GM23338 (cell line): ENCODE results near the gene ZBTB5. TPM values are rescaled to one million over a fixed set of nuclear protein-coding genes. Genes with fewer than 3 reads are reported as not detected.

Experiments used
- ATAC-seq: fragments of 200-7000 bp; cut with Tn5 transposase; 3 replicates; pipeline ENCODE4 v1.9.1; 2020
- DNase-seq: peaks from one replicate; pipeline ENCODE4 v3.0.0-alpha.2; 2015; ENCODE audit warnings: low spot score
- H2AFZ ChIP-seq: fragments of 200-600 bp; sonication (generic); 2 replicates; pipeline ENCODE4 v1.8.0; 2016; ENCODE audit warnings: antibody characterized with exemption, mild to moderate bottlenecking, moderate library complexity
- H3F3A ChIP-seq: fragments of 200-600 bp; sonication (generic); replicated peaks from 2 replicates; pipeline ENCODE4 v1.8.0; 2017; ENCODE audit warnings: antibody characterized with exemption, mixed run types, low read depth
- H3K27ac ChIP-seq: fragments of 200-600 bp; sonication (generic); 2 replicates; pipeline ENCODE4 v1.6.1; 2016; ENCODE audit warnings: low read depth
- H3K27me3 ChIP-seq: fragments of 200-600 bp; sonication (generic); 2 replicates; pipeline ENCODE4 v1.8.0; 2016; ENCODE audit warnings: mild to moderate bottlenecking, mixed run types, moderate library complexity; ENCODE audit not compliant: insufficient read depth
- H3K36me3 ChIP-seq: fragments of 200-600 bp; sonication (generic); 2 replicates; pipeline ENCODE4 v1.8.0; 2016; ENCODE audit warnings: mild to moderate bottlenecking; ENCODE audit not compliant: insufficient read depth
- H3K4me1 ChIP-seq: fragments of 200-600 bp; sonication (generic); 2 replicates; pipeline ENCODE4 v1.8.0; 2016; ENCODE audit warnings: mild to moderate bottlenecking, moderate library complexity; ENCODE audit not compliant: insufficient read depth
- H3K4me2 ChIP-seq: fragments of 200-600 bp; sonication (generic); 2 replicates; pipeline ENCODE4 v1.7.1; 2017; ENCODE audit warnings: mixed run types
- H3K4me3 ChIP-seq: fragments of 200-600 bp; sonication (generic); 2 replicates; pipeline ENCODE4 v1.6.1; 2016; ENCODE audit warnings: mixed run types
- H3K79me2 ChIP-seq: fragments of 200-600 bp; sonication (generic); replicated peaks from 2 replicates; pipeline ENCODE4 v1.8.0; 2017; ENCODE audit warnings: mild to moderate bottlenecking; ENCODE audit not compliant: insufficient read depth
- H3K9me2 ChIP-seq: fragments of 200-600 bp; sonication (generic); 2 replicates; pipeline ENCODE4 v1.8.0; 2017; ENCODE audit not compliant: insufficient read depth
- H4K20me1 ChIP-seq: fragments of 200-600 bp; sonication (generic); replicated peaks from 2 replicates; pipeline ENCODE4 v1.8.0; 2017; ENCODE audit warnings: mild to moderate bottlenecking; ENCODE audit not compliant: insufficient read depth
- H3K27ac Mint-ChIP-seq: 2 replicates; pipeline ENCODE4 v1.8.0; 2020; ENCODE audit warnings: inconsistent platforms, mild to moderate bottlenecking, moderate library complexity, mixed read lengths
- H3K27me3 Mint-ChIP-seq: 3 replicates; pipeline ENCODE4 v1.8.0; 2022; ENCODE audit warnings: low read depth, mild to moderate bottlenecking, moderate library complexity, mixed read lengths, inconsistent platforms; ENCODE audit not compliant: insufficient read depth, poor library complexity
- H3K36me3 Mint-ChIP-seq: 3 replicates; pipeline ENCODE4 v1.8.0; 2021; ENCODE audit warnings: low read depth, mild to moderate bottlenecking, inconsistent platforms, moderate library complexity, mixed read lengths
- H3K4me1 Mint-ChIP-seq: 3 replicates; pipeline ENCODE4 v1.8.0; 2020; ENCODE audit warnings: mild to moderate bottlenecking, inconsistent platforms, mixed read lengths
- H3K4me3 Mint-ChIP-seq: 3 replicates; pipeline ENCODE4 v1.8.0; 2021; ENCODE audit warnings: moderate library complexity, mild to moderate bottlenecking, inconsistent platforms, mixed read lengths
- H3K9me3 Mint-ChIP-seq: 3 replicates; pipeline ENCODE4 v1.8.0; 2020; ENCODE audit warnings: moderate library complexity, mild to moderate bottlenecking, inconsistent platforms, mixed read lengths
- CREB1 ChIP-seq: fragments of 250-450 bp; sonication (Bioruptor Pico); IDR thresholded peaks from 2 replicates; pipeline ENCODE4 v1.5.0; 2020; ENCODE audit warnings: low read depth, mild to moderate bottlenecking, moderate library complexity
- CTCF ChIP-seq, 2 experiments: fragments of 200-600 bp in 1 of 2; sonication (generic) in 1 of 2; conservative IDR thresholded peaks; 2 replicates each; pipeline versions ENCODE4 v1.5.1 to v1.6.1; 2016 to 2017; ENCODE audit warnings: antibody characterized with exemption in 2 of 2, low read depth in 2 of 2, mild to moderate bottlenecking in 2 of 2, moderate library complexity in 1 of 2
- ETS1 ChIP-seq: IDR thresholded peaks from 2 replicates; pipeline ENCODE4 v1.6.1; 2016; ENCODE audit warnings: antibody characterized with exemption
- EZH2 ChIP-seq: fragments of 200-600 bp; sonication (generic); IDR thresholded peaks from one replicate; pipeline ENCODE4 v1.8.0; 2017; ENCODE audit warnings: antibody characterized with exemption, mild to moderate bottlenecking, low read depth; ENCODE audit not compliant: unreplicated experiment
- EZH2phosphoT487 ChIP-seq: fragments of 200-600 bp; sonication (generic); IDR thresholded peaks from one replicate; pipeline ENCODE4 v1.8.1; 2018; ENCODE audit warnings: antibody characterized with exemption; ENCODE audit not compliant: unreplicated experiment
- JUNB ChIP-seq: IDR thresholded peaks from one replicate; pipeline ENCODE4 v1.6.1; 2016; ENCODE audit warnings: antibody characterized with exemption; ENCODE audit not compliant: unreplicated experiment
- NANOG ChIP-seq: IDR thresholded peaks from 2 replicates; pipeline ENCODE4 v1.6.1; 2016; ENCODE audit warnings: antibody characterized with exemption, borderline replicate concordance
- POLR2AphosphoS5 ChIP-seq: IDR thresholded peaks from 2 replicates; pipeline ENCODE4 v1.6.1; 2016; ENCODE audit warnings: antibody characterized with exemption, low read depth
- STAT1 ChIP-seq: IDR thresholded peaks from one replicate; pipeline ENCODE4 v1.6.1; 2016; ENCODE audit warnings: antibody characterized with exemption; ENCODE audit not compliant: unreplicated experiment
- ZNF114 ChIP-seq: fragments of 250-450 bp; sonication (Bioruptor Pico); IDR thresholded peaks from 2 replicates; pipeline ENCODE4 v1.5.0; 2020; ENCODE audit warnings: mild to moderate bottlenecking, moderate library complexity
- ZNF331 ChIP-seq: fragments of 250-450 bp; sonication (Bioruptor Pico); IDR thresholded peaks from 2 replicates; pipeline ENCODE4 v1.5.0; 2020; ENCODE audit warnings: low read depth, mild to moderate bottlenecking, moderate library complexity
- ZNF462 ChIP-seq: fragments of 250-450 bp; sonication (Bioruptor Pico); IDR thresholded peaks from 2 replicates; pipeline ENCODE4 v1.5.0; 2020; ENCODE audit warnings: mild to moderate bottlenecking, moderate library complexity
- polyA plus RNA-seq: library from polyadenylated mRNA; unstranded; fragments of >200 nt; fragmentation: Nextera tagmentation; extraction: Ambion mirVana; gene quantifications from 2 replicates; pipeline ENCODE4 v1.2.1, GENCODE V29; 2016
- total RNA-seq: library from RNA; depleted of rRNA; stranded (reverse); fragments of >200 nt; shearing (Covaris generic); gene quantifications from 2 replicates; pipeline ENCODE4 v1.2.3, GENCODE V29; 2014
- TF ChIP-seq, protein P1 (sequence below): IDR thresholded peaks from one replicate; pipeline ENCODE4 v1.6.1; 2018; ENCODE audit warnings: antibody characterized with exemption; ENCODE audit not compliant: unreplicated experiment

ZBTB5 gene
- total and polyA plus RNA-seq, 2 experiments from 2014 or later, result 2.8 to 19.5 TPM

GRCh38 chr9:37443566-37443965 is 21.7 kb downstream of the ZBTB5 start:
- DNase-seq (no peak), ATAC-seq (no peak)
- H3K27me3 ChIP-seq, result no peaks in the 10 kb centered on the region
- peaks cover 74% of the 10 kb centered on the region for H3K79me2 ChIP-seq
- H3K27ac ChIP-seq, result peak overlapping the region; percentile 45; the same call in 1 of the 2 replicates
- H3K36me3 ChIP-seq, result peaks cover 12% of the 10 kb centered on the region
- peaks cover 10% of the 10 kb centered on the region for H3K4me1 Mint-ChIP-seq
- no peaks in the 10 kb centered on the region for H3K9me3 Mint-ChIP-seq
- no peak for TF ChIP-seq ZNF462 (CRISPR knock-in tag)
- no peak for TF ChIP-seq JUNB
- TF ChIP-seq, protein P1, sequence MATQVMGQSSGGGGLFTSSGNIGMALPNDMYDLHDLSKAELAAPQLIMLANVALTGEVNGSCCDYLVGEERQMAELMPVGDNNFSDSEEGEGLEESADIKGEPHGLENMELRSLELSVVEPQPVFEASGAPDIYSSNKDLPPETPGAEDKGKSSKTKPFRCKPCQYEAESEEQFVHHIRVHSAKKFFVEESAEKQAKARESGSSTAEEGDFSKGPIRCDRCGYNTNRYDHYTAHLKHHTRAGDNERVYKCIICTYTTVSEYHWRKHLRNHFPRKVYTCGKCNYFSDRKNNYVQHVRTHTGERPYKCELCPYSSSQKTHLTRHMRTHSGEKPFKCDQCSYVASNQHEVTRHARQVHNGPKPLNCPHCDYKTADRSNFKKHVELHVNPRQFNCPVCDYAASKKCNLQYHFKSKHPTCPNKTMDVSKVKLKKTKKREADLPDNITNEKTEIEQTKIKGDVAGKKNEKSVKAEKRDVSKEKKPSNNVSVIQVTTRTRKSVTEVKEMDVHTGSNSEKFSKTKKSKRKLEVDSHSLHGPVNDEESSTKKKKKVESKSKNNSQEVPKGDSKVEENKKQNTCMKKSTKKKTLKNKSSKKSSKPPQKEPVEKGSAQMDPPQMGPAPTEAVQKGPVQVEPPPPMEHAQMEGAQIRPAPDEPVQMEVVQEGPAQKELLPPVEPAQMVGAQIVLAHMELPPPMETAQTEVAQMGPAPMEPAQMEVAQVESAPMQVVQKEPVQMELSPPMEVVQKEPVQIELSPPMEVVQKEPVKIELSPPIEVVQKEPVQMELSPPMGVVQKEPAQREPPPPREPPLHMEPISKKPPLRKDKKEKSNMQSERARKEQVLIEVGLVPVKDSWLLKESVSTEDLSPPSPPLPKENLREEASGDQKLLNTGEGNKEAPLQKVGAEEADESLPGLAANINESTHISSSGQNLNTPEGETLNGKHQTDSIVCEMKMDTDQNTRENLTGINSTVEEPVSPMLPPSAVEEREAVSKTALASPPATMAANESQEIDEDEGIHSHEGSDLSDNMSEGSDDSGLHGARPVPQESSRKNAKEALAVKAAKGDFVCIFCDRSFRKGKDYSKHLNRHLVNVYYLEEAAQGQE, result no peak
- TF ChIP-seq CREB1 (CRISPR knock-in tag), result no peak
- TF ChIP-seq POLR2AphosphoS5, result no peak
- no peak for TF ChIP-seq NANOG
- TF ChIP-seq EZH2, result no peak
- TF ChIP-seq STAT1, result no peak
- no peak for TF ChIP-seq ZNF114 (CRISPR knock-in tag)
- TF ChIP-seq ETS1, result no peak
- no peak for TF ChIP-seq EZH2phosphoT487
- TF ChIP-seq ZNF331, result no peak
- no peak for TF ChIP-seq CTCF (conservative IDR thresholded peaks at IDR 0.05; ENCODE audit: low read depth in 2 of 2)
- H3K36me3 Mint-ChIP-seq, result peaks cover 38% of the 10 kb centered on the region
- no peak overlapping the region for H2AFZ ChIP-seq
- no peak overlapping the region for H3K4me3 ChIP-seq
- no peak overlapping the region for H3K4me2 ChIP-seq
- H3K27me3 Mint-ChIP-seq, result no peaks in the 10 kb centered on the region
- H4K20me1 ChIP-seq, result peaks cover 44% of the 10 kb centered on the region
- 0 out of 2 replicates have a peak, but pooled peaks cover 3% of the 10 kb centered on the region for H3F3A ChIP-seq
- H3K4me1 ChIP-seq, result peaks cover 4% of the 10 kb centered on the region; the same call in 1 of the 2 replicates
- no peak overlapping the region for H3K4me3 Mint-ChIP-seq
- H3K27ac Mint-ChIP-seq, result no peak overlapping the region
- H3K9me2 ChIP-seq, result no peaks in the 10 kb centered on the region
